Ishikawa (cell line): ENCODE results near the gene KIRREL2.

ENCODE experiments used
- CEBPB ChIP-seq: IDR thresholded peaks from 2 replicates; pipeline ENCODE4 v1.6.1; 2012
- CREB1 ChIP-seq: IDR thresholded peaks from 2 replicates; pipeline ENCODE4 v1.6.1; 2012; ENCODE audit warnings: low read depth
- EGR1 ChIP-seq: IDR thresholded peaks from 2 replicates; pipeline ENCODE4 v1.6.1; 2012
- EP300 ChIP-seq: IDR thresholded peaks from 2 replicates; pipeline ENCODE4 v1.6.1; 2012; ENCODE audit warnings: borderline replicate concordance
- FOXM1 ChIP-seq: IDR thresholded peaks from 2 replicates; pipeline ENCODE4 v1.6.1; 2012; ENCODE audit warnings: low read depth, borderline replicate concordance
- NFIC ChIP-seq: IDR thresholded peaks from 2 replicates; pipeline ENCODE4 v1.6.1; 2012
- RAD21 ChIP-seq: IDR thresholded peaks from 2 replicates; pipeline ENCODE4 v1.6.1; 2012; ENCODE audit warnings: low read depth
- TAF1 ChIP-seq: IDR thresholded peaks from 2 replicates; pipeline ENCODE4 v1.6.1; 2012; ENCODE audit warnings: low read depth, mild to moderate bottlenecking
- TCF12 ChIP-seq: IDR thresholded peaks from 2 replicates; pipeline ENCODE4 v1.6.1; 2012; ENCODE audit warnings: low read depth
- TEAD4 ChIP-seq: IDR thresholded peaks from 2 replicates; pipeline ENCODE4 v1.6.1; 2012
- USF1 ChIP-seq: IDR thresholded peaks from 2 replicates; pipeline ENCODE4 v1.6.1; 2012
- YY1 ChIP-seq: IDR thresholded peaks from 2 replicates; pipeline ENCODE4 v1.6.1; 2012; ENCODE audit warnings: low read depth
- ZBTB7A ChIP-seq: IDR thresholded peaks from 2 replicates; pipeline ENCODE4 v1.6.1; 2012; ENCODE audit warnings: low read depth
- TF ChIP-seq, protein P1 (sequence below): IDR thresholded peaks from 2 replicates; pipeline ENCODE4 v1.6.1; 2012; ENCODE audit warnings: low read depth, mild to moderate bottlenecking
- TF ChIP-seq, protein P2 (sequence below): IDR thresholded peaks from 2 replicates; pipeline ENCODE4 v1.6.1; 2012

The KIRREL2 gene

GRCh38 chr19:35885904-35886303 is 29.2 kb downstream of the KIRREL2 start:
- TF ChIP-seq, protein P1, sequence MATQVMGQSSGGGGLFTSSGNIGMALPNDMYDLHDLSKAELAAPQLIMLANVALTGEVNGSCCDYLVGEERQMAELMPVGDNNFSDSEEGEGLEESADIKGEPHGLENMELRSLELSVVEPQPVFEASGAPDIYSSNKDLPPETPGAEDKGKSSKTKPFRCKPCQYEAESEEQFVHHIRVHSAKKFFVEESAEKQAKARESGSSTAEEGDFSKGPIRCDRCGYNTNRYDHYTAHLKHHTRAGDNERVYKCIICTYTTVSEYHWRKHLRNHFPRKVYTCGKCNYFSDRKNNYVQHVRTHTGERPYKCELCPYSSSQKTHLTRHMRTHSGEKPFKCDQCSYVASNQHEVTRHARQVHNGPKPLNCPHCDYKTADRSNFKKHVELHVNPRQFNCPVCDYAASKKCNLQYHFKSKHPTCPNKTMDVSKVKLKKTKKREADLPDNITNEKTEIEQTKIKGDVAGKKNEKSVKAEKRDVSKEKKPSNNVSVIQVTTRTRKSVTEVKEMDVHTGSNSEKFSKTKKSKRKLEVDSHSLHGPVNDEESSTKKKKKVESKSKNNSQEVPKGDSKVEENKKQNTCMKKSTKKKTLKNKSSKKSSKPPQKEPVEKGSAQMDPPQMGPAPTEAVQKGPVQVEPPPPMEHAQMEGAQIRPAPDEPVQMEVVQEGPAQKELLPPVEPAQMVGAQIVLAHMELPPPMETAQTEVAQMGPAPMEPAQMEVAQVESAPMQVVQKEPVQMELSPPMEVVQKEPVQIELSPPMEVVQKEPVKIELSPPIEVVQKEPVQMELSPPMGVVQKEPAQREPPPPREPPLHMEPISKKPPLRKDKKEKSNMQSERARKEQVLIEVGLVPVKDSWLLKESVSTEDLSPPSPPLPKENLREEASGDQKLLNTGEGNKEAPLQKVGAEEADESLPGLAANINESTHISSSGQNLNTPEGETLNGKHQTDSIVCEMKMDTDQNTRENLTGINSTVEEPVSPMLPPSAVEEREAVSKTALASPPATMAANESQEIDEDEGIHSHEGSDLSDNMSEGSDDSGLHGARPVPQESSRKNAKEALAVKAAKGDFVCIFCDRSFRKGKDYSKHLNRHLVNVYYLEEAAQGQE, result no peak
- TF ChIP-seq TCF12 (no peak), NFIC (no peak), CEBPB (no peak), EGR1 (no peak), USF1 (no peak), YY1 (no peak), RAD21 (no peak)
- TF ChIP-seq, protein P2, sequence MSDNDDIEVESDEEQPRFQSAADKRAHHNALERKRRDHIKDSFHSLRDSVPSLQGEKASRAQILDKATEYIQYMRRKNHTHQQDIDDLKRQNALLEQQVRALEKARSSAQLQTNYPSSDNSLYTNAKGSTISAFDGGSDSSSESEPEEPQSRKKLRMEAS, result no peak

- TF ChIP-seq, protein P2, result no peak
- TF ChIP-seq NFIC, result no peak
Measured at GRCh38 chr19:35887197-35887596, 30.5 kb downstream of the KIRREL2 start.

DNA sequence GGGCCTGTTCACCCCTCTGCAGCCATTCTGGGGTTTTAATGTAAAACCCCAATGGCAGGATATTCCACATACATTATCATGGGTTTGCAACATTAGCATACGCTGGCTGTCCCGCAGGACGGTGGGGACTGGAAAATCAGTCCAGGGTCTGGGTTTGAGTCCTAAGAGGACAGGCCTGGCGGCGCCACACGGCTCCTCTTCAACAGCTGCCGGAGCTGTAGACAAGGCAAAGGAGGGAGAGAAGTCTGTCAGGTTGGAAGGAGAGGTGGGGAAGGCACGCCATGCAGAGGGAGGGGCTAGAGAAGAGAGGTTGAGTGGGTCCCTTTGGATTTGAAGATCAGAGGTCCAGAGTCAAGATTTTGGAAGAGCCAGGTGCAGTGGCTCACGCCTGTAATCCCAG is 31.7 kb downstream of the KIRREL2 start:
- TF ChIP-seq NFIC (no peak), TEAD4 (no peak), USF1 (no peak), CEBPB (no peak), FOXM1 (no peak), TCF12 (no peak), EP300 (no peak), EGR1 (no peak), ZBTB7A (no peak), RAD21 (no peak), TAF1 (no peak), CREB1 (no peak), YY1 (no peak)
- TF ChIP-seq, protein P2, result no peak
- TF ChIP-seq, protein P1, result no peak

DNA sequence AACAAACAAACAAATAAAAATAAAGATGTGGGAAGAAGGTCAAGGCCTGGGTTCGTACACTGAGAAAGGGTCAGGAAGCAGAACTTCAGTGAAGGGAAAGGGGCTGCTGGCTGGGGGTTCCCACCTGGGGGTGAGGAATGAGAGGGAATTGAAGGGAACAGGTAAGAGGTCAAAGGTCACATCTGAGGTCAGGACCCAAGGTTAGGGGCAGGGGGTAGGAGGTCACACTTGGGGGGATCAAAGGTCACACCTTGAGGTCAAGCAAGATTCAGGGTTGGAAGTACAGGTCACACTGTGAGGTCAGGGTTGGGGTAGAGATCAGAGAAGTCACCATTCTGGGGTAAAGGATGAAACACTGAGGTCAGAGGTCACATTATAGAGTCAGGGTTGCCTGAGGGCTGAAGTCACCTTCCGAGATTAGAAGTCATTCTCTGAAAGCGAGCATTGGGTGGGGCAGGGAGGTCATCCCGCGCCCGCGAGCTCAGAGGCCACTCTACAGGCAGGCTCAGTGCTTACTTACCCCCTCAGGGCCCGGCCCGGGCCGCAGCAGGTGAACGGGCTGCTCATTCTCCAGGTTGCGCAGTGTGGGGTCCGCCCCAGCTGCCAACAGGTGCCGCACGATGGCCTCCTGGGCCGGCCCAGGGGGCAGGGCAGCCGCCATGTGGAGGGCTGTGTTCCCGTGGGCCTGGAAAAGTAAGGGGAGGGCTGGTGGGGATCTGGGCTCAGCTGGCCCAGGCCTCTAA is 32.8 kb downstream of the KIRREL2 start:
- TF ChIP-seq ZBTB7A (no peak), FOXM1 (no peak), EP300 (no peak), TAF1 (no peak), EGR1 (no peak)
- TF ChIP-seq, protein P2, result no peak

DNA sequence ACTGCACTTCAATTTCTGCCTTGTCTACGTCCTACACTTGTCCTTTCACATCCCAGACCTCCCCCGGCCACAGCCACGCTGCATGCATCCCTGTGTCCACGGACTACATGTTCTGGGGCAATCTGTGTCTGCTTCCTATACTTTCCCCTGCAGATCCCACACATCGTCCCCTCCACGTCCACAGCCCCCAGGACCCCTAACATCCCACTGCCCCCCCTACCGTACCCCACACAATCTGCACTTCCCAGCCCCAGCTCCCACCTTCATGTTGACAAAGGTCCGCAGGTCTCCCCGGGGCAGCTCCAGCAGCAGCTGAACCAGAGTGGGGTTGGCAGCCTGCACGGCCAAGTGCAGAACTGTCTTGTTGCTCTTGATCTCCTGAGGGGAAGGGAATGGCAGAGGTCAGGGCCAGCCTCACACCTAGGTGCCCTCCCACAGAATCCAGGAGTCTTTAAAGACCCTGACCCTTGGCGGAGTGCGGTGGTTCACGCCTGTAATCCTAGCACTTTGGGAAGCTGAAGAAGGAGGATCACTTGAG is 33.5 kb downstream of the KIRREL2 start:
- TF ChIP-seq, protein P2, result no peak
- TF ChIP-seq EGR1, result no peak
- no peak for TF ChIP-seq NFIC
- TF ChIP-seq CEBPB, result no peak
- TF ChIP-seq FOXM1, result no peak
- no peak for TF ChIP-seq CREB1
- TF ChIP-seq, protein P1, result no peak
- no peak for TF ChIP-seq YY1
- TF ChIP-seq ZBTB7A, result no peak
- no peak for TF ChIP-seq EP300
- TF ChIP-seq TEAD4, result no peak
- no peak for TF ChIP-seq TAF1
- TF ChIP-seq TCF12, result no peak
